GDM1 (cell line): ENCODE results near the gene RAPGEF4.
A peak's percentile ranks its signal among the peaks of the same experiment; 100 is the strongest.

Experiments used
- DNase-seq: peaks from one replicate; lab custom pipeline; 2025; lab: John Stamatoyannopoulos, UW

RAPGEF4 gene

DNA sequence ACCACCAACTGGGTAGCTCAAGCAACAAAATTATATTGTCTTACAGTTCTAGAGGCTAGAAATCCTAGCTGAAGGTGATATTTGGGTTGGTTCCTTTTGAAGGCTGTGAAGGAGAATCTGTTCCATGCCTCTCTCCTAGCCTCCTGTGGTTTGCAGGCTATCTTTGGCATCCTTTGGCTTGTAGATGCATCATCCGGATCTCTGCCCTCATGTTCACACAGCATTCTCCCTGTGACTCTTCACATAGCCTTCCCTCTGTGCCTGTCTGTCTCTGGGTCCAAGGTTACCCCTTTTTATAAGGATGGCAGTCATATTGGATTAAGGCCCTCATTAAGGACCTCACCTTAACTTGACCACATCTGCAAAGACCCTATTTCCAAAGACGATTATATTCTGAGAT lies 261.4 kb downstream of the RAPGEF4 start:
- DNase-seq, result no peak

DNA sequence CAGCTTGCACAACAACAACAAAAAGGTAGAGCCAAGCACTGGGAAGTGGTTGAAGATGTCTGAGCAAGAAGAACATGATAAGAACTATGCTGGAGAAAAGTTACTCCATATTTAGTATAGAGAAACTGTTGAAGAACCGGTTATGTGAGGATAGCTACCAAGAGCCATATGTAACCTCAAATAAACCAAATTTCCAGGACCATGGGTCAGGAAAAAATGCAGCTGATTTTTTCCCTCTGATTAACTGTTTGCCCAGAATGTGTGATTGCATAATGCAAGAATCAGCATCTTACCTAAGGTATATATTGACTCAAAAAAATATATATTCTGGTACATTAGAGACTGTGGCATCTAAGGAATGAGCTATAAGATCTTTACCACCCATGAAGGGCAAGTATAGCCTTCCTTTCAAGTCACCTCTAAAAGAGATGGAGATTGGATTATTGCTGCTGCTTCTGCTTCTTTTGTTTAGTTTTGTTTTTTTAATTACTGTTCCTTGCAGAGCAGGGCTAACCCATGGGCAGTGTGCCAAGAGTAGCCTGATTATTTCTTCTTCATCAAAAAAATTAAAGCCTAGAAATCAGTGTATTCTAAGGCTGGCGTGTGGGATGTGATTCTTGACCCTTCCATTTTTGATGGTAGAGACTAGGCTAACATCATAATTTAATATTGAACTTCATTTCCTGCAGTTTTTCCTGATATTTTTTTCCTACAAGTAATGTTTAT lies 263.1 kb downstream of the RAPGEF4 start:
- DNase-seq, result no peak

GRCh38 chr2:172999641-173000386 lies 264.2 kb downstream of the RAPGEF4 start:
- no peak for DNase-seq

DNA sequence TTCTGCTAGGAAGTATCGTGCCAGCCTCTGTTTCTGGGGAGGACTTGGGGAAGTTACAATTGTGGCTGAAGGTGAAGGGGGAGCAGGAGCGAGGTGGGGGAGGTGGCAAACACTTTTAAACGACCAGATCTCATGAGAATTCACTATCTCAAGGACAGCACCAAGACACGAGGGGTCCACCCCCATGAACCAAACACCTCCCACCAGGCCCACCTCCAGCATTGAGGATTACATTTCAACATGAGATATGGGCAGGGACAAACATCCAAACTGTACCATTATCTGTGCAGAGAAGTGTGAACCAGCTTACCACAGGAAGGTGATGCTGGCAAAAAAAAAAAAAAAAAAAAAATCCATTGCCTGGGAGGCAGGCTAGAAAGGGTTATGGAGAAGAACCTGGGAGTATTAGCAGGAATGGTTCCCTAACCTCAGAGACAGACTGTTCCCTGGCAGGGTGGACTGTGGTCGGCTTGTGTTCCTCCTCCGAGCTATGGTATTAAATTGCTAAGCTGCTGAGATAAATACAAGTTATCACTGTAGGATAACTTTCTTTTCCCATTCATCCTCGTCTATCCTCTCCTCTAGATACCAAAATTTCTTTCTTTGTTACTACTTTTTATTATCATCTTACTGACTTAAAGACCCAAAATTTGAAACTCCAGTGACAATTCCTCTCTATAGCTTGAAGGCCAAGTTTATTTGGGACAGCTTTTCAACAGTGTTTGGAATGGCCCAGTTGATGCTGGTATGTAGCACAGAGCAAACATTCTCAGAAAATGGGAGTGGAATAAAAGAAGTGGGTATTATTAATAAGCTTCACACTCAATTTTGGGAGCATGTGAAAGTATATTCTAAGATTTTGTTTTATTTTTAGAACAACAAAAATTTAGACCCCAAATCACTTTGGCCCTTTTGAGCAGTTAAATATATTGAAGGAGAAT lies 266.3 kb downstream of the RAPGEF4 start:
- no peak for DNase-seq

GRCh38 chr2:173002751-173003541 lies 267.3 kb downstream of the RAPGEF4 start:
- DNase-seq, result no peak

GRCh38 chr2:173008786-173009185 lies 273.1 kb downstream of the RAPGEF4 start:
- DNase-seq, result no peak

DNA sequence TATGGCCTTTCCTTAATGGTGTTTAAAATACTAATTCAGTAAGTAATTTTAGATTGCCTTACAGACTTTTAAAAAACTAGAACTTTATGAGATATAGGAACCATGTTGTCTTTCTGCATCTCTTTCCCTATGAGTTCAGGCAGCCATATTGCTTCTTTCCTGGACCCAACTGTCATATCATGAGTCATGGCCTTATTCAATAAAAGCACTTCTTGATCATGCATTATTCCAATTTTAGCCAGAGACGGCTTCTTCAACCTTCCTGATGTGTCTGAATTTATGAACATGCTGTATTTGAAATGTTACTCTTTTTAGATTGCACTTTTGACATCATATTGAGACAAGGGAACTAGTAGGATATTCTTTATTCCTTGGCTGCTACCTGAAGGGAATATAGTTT lies 274.6 kb downstream of the RAPGEF4 start:
- DNase-seq, result no peak

DNA sequence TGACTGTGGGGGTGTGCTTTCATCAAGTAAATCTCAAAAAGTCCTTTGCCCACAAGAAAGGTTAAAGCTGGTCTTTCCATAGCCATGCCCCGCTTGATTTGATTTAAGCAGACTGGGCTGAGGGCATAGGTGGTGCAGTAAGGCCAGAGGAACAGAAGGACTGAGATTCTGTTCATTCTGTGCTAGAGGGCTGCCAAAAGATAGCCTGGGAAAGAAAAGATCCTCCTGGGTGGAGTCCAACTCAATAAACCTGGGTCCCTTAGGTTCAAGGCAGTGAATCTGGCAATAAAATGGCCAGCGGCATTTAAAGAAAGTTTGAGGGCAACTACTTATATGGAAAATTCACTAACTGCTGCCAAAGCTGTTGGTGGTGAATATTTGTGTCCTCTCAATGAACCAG lies 280.8 kb downstream of the RAPGEF4 start:
- DNase-seq, result no peak

DNA sequence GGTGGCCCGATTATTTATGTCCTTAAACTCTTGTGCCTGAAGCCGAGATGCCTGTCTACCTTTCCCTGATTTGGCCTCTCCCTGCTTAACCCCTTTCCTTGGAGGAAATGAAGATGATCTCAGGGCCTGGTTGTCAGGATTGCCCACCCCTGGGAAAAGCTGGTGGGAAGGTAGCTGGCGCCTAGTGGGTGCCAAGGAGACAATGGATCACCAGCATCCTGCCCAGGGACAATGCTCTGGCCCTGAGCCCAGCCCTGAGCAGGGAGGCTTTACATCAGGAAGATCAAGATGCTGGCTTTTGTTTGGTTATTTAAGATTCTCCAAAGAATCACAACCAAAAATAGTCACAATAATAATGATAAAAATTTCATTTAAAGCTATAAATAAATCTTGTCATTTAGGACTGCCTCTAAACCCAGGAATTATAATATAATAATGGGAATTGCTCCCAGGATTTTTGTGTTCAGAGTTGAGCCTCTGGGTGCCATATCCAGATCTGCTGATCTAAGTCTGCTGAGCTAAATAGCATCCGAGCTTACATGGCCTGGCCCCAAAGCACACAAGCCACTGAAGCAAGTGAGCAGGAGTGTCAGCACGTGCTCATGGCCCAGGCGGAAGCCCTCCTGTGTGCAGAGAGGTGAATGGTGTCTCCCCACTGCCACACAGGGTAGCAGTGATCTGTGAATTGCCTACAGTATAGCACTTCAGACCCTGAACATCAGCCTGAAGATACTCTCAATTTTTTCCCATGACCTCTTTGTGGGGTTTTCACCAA lies 282.2 kb downstream of the RAPGEF4 start:
- DNase-seq, result no peak

GRCh38 chr2:173019755-173020154 lies 284.1 kb downstream of the RAPGEF4 start:
- no peak for DNase-seq

GRCh38 chr2:173021939-173022371 lies 286.3 kb downstream of the RAPGEF4 start:
- DNase-seq, result no peak

DNA sequence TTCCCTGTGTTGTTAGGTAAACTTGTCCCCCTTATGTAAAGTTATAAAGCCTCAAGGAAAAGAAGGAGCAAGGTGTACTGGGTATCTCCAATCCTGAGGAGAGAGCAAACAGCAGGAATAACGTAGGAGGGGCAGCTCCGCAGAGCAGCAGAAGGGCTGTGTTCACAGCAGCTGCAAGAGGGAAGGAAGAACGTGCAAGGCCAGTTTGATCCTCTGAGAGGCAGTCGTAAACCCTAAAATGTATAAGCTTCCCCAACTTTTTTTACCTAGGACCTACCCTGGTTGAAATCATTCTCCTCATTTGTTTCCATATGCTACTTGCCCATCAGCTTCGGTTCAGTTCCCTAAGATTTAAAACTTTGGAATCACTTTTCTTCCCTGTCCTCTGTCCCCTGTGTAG lies 288.1 kb downstream of the RAPGEF4 start:
- no peak for DNase-seq

DNA sequence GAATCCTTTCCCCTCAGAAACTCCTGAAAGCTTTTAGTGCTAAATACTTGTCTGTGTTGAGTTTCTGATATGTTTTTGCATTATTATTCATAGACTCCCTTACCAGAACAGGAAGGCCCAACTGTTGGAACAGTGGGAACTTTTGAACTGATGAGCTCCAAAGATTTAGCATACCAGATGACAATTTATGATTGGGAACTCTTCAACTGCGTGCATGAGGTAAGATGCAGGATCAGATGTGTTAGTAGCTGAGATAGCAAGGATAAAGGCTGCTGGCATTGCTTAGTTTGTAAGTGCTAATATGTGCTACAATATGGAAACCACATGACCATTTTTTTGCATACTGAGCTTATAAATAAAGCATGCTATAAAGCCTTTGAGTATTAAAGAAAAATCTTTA lies 290.8 kb downstream of the RAPGEF4 start:
- no peak for DNase-seq

DNA sequence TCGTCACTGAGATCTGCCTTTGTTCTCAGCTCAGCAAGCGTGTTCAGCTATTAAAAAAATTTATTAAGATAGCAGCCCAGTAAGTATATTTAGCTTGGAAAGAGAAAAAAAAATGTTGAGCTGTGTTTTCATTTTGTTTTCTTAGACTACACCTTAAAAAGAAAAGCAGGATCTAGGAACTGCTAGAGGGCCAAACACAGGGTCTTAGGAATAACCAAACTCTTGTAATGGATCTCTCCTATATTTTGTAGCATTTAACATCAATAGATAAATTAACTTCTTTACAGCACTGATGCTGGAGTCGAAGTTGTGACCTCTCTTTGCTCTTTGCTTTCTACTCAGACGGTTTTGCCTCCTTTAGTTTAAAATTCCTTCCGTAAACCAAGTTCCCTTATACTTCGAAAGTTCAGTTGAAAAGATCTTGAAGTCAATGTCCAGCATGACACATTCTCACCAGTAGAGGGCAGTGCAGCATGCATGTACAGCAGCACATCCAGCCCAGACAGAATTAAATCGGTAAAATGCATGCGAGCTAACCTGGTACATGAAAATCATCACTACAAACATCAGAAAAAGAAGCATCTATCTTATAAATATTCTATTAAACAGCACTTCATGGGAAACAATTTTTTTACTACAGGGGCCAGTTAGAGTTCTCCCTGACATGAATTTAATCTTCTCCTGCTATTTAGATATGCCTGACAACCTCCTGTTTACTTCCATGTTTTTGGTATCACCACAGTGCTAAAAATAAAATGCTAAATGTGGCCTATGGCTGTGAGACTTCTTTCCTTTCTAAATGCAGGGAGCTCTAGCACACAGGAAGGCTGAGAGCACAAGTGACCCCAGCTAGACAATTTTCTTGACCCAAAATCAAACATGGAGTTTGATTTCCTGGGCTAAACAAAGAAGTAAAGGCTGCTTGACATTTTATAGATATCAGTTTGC lies 291.8 kb downstream of the RAPGEF4 start:
- peak; percentile 70 for DNase-seq

- DNase-seq, result no peak
These were observed 292.5 kb downstream of the RAPGEF4 start for GRCh38 chr2:173028141-173028540.

DNA sequence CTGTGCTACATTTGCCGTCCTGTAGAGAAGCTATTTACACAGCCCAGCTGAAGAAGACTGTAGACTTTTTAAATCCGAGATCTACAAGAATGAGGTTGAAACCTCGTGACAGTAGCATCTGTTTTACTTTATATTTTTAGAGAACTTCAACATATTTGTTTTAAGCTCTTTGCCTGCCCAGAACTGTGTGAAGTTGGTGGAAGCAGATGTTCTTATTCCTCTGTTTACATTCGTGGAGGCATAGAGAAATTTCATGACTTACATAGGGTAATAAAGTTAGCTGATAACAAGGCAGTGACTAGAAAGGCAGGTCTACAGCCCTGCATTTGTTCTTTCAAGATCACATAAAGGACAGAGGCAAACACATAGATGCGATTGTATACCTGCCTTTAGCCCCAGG lies 293.0 kb downstream of the RAPGEF4 start:
- no peak for DNase-seq

DNA sequence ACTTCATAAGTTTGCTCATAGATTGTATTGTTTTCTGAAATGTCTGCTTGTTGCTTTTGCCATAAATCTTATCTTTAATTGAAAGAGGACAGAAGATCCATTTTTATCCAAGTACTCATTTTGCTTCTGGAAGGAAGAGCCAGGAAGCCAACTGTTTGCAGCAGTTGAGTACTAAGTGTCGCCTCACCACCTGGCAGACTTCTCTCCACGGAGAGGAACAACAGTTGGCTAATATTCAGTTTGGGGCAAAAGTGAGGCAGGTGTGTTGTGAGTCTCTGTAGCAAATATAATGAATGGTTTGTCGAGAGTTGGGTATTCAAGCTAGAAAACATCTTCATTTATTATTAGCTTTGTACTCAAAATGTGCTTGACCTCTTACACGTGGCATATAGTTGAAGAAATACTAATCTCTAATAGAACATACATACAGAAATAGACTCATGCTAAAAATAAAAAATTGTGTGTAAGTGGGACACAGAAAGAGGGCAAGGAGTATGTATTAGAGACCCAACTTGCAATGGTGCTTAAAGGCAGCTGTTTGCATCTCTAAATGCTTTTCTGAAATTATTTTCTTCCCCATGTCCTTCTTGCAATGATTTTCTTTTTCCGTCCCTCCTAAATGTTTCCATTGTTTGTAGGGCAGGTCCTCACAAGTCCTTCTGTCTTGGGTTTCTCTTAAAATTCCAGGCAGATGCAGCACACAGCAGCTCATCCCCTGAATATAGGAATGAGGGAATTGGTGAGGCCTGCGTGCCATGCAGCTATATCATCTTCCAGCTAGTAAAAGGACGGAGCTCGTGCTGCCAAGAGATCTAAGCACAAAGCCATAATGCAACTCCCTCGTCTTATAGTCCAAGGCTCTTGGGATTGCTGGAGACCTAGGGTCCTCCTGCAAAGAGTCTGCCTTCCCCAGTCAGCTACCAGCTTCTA lies 295.2 kb downstream of the RAPGEF4 start:
- DNase-seq, result no peak

DNA sequence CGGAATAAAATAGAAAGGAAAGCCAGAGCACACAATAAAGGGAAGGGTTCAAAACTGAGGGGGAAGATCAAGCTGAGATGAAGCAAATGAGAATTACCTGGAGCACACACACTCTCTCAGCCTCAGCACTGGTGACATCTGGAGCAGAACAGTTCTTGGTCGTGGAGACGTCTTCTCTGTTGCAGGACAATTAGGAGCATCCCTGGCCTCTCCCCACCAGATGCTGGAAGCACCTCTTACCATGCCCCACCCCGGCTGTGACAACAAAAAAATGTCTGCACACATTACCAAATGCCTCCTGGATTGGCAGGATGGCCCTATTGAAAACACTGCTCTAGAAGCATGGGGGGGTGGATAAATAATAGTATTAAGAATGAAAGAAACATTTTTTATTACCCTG lies 296.4 kb downstream of the RAPGEF4 start:
- DNase-seq, result no peak

GRCh38 chr2:173033084-173033483 lies 297.4 kb downstream of the RAPGEF4 start:
- DNase-seq, result no peak
